Measurements from ENCODE around the gene PCED1B.

PCED1B gene

GRCh38 chr12:47249719-47250357 lies 170.4 kb downstream of the PCED1B start:
- TF ChIP-seq CTCF (IDR thresholded peaks at IDR 0.05), result no peak

GRCh38 chr12:47251919-47252318 lies 172.5 kb downstream of the PCED1B start:
- no peak for TF ChIP-seq CTCF (IDR thresholded peaks at IDR 0.05)

GRCh38 chr12:47264951-47265350 lies 185.5 kb downstream of the PCED1B start:
- TF ChIP-seq CTCF (IDR thresholded peaks at IDR 0.05), result no peak

GRCh38 chr12:47265391-47265790 lies 186.0 kb downstream of the PCED1B start:
- TF ChIP-seq CTCF (IDR thresholded peaks at IDR 0.05), result no peak

GRCh38 chr12:47267571-47267970 lies 188.2 kb downstream of the PCED1B start:
- TF ChIP-seq CTCF (IDR thresholded peaks at IDR 0.05), result no peak

GRCh38 chr12:47268501-47269454 lies 189.4 kb downstream of the PCED1B start:
- no peak for TF ChIP-seq CTCF (IDR thresholded peaks at IDR 0.05)

- TF ChIP-seq CTCF (IDR thresholded peaks at IDR 0.05), result no peak
Observed at GRCh38 chr12:47269916-47270315, 190.5 kb downstream of the PCED1B start.
